Islet precursor cell (in vitro differentiated cells): ENCODE data around the gene PLCB3.

Source experiments
- DNase-seq: peaks from one replicate; pipeline ENCODE4 v3.0.0-alpha.2; 2018

Gene PLCB3

DNA sequence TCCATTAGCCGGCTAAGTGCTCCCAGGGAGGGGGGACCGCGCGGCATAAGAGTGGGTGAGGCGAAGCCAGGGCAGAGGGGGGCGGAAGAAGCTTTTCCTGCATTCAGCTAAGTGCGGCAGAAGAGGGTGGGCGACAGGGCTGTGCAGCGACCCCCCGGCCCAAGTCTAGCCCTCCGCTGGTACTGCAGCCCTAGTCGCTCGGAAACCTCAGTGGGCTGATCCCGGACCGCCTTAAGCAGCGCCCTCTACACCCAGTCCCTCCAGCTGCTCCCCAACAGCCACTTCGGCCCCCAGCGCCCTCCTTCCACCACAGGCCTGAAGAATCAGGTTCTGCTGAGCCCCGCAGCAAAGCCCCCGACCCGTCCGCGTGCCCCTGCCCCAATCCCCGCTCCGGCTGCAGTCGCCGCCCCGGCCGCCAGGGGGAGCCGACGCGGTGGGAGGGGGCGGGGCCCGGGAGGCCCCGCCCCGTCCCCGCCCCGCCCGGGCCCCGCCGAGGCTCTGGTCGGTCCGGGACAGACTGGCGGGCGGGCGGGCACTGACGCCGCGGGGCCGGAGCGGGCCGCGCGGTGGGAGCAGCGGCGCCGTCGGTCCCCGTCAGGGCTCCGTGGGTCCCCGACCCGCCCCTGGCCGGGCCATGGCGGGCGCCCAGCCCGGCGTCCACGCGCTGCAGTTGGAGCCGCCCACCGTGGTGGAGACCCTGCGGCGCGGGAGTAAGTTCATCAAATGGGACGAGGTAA lies at the start of gene PLCB3:
Gene PLCB3 (plus strand): TSS at position 515 of the 737 bp plus-strand sequence. CDS start 120 bp downstream, at position 635.
- DNase-seq, result peak; percentile 79

- no peak for DNase-seq
Observed at GRCh38 chr11:64201543-64201942, 49.8 kb upstream of the PLCB3 start.

DNA sequence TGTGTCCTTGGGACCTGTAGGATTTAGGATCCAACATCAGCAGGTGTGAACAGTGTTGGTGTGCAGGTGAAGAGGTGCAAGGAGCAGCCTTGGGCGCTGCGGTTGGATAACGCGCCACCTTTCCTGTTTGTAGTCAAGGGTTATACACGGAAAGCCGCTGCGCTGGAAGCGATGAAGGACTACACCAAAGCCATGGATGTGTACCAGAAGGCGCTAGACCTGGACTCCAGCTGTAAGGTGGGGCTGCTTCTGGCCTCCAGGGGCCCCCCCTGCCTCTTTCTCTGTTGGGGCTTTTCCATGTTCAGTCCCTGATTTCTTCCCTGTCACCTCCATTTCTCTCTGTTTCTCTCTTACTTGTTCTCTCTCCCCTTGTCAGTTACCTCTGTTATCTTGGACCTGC lies 48.3 kb upstream of the PLCB3 start:
- no peak for DNase-seq

DNA sequence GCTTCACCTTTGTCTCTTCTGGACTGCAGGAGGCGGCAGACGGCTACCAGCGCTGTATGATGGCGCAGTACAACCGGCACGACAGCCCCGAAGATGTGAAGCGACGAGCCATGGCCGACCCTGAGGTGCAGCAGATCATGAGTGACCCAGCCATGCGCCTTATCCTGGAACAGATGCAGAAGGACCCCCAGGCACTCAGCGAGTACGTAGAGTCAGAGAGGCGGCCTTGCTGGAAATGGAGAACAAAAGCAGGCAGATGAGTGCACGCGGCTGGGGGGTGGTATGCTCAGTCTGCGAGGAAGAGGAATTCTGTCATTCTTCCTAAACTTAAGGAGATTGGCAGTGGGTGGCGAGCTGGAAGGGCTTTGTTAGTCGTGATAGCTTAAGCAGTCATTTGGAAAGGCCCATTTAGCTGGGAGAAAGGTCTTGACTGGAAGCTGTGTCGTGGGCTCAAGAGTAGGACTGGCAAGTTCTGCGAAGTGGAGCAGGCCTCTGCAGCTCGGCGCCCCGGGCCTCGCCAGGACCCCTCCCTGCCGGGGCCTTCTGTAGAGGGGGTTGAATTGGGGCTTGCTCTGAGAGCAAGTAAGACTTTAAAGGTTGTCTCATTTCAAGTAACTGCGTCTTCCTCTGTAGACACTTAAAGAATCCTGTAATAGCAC lies 47.8 kb upstream of the PLCB3 start:
- no peak for DNase-seq

GRCh38 chr11:64204080-64204440 lies 47.3 kb upstream of the PLCB3 start:
- DNase-seq, result no peak

DNA sequence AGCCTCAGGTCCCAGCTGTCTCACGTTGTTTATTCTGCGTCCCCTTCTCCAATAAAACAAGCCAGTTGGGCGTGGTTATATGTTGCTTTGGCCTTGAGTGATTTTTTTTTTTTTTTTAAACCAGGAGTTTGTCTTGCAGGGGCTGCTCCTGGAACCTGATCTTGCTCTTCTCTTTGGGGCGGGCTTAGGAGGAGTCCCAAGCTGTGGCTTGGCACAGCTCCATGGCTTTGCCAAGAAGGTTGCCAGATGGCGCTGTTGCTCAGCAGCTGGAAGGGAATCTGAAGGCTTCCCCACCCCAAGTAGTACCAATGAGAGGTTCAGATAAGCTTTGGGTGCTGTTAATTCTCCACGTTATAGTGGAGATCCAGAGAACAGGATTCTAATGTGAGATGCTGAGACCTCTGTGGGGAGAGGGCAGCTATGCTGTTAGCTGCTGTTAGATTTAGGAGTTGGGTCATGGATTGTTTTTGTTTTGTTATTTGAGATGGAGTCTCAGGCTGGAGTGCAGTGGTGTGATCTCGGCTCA lies 46.8 kb upstream of the PLCB3 start:
- peak; percentile 82 for DNase-seq

DNA sequence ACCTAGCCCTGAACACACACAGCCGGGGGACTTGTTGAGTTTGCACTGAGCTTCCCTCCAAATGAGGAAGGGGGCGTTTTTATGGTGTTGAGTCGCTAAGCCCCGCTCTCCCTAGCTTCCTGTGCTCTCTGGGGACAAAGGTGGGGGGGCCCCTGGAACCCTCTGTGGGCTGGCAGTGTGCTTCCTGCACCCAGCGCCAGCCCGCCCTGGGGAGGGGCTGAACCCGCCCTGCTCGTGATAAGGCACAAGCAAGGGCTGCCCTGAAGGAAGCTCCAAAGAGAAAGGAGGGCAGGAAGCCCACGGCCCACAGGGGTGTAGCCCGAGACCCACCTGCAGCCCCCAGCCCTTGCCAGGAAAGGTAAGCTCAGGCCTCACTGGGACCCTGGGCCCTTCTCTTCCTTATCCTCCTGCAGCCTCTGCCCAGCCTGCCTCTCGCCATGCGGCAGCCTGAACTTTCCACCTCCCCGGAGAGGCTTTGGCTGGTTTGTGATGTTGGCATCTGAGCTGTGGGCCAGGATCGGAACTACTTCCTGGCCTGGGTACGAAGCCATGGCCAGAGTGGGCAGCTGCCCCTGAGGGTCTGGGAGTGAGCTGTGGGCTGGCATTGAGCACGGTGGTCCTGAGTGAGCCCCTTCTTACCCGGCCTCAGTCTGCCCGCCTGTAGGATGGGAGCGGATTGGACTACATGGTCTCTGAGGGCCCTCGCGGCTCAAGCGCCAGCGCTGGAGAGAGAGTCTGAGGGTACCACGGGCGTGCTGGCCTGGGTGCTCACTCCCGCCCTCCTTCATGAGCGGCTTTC lies 44.7 kb upstream of the PLCB3 start, which contains the start of gene FERMT3:
Gene FERMT3 (plus strand): TSS at position 265 of the 799 bp plus-strand sequence. CDS start 644 bp downstream, outside the sequence.
- DNase-seq, result no peak

- DNase-seq, result peak; percentile 78
Observed at GRCh38 chr11:64207256-64208085, 43.9 kb upstream of the PLCB3 start.

DNA sequence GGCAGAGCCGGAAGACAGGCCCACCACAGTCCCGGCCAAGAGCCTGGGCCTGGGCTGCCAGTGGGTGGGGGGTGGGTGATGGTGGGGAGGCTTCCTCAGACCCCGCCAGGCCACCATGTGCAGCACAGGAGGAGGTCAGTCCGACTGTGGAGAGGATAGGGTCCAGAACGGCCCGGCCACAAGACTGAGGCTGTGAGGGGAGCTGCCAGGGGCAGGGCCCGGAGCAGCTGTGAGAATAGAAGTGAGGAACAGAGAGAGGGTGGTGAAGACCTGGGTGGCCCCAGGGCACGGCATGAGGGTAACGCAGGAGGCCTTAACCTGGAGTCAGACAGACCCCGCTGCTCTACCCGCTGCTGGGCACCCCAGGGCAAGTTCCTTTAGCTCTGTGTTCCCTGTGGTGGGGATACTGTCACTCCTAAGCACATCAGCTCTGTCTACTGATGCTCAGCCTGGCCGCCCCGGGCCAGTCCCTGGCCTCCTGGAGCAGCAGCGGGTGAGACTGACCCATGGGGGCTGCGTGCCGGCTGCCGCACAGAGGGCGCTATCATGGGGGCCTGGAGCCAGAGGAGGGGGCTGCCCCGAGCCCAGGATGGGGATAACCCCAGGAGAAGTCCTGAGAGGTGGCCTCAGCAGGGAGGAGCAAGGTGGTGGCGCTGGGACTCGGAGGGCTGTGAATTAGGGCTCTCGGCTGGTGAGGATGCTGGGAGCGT lies 43.1 kb upstream of the PLCB3 start:
- DNase-seq, result peak; percentile 52

DNA sequence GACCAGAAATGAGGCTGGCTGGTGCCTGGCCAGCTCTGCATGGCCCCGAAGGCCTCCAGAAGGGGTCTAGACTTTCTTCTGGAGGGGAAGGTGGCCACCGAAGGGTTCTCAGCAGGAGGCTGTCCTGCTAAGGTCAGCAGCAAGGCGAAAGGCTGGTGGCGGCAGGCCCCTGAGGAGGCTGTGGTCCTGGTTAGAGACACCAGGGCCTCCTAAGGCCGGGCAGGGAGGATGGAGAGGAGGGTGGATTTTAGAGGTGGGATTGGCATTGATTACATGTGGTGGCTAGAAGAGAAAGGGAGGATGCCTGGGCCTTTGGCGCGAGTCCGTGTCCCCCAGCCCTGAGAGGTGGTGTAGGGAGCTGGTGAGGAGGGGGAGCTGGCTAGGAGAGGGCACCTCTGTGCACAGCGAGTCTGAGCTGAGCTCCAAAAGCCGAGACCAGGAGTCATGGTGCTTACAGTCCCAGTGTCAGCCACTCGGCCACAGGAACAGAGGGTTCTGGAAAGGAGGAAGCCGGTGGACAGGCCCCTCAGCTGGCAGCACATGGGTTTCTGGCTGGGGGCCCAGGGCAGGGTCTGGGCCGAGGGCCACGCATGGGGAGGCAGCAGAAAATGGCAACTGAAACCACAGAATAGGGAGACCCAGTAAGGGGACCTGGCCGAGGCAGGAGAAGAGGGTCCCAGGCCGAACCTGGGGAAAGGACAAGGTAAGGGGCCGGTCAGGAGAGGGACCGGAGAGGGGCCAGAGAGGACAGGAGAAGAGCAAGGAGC lies 42.4 kb upstream of the PLCB3 start:
- peak; percentile 52 for DNase-seq

GRCh38 chr11:64209563-64209843 lies 41.8 kb upstream of the PLCB3 start:
- DNase-seq, result no peak

DNA sequence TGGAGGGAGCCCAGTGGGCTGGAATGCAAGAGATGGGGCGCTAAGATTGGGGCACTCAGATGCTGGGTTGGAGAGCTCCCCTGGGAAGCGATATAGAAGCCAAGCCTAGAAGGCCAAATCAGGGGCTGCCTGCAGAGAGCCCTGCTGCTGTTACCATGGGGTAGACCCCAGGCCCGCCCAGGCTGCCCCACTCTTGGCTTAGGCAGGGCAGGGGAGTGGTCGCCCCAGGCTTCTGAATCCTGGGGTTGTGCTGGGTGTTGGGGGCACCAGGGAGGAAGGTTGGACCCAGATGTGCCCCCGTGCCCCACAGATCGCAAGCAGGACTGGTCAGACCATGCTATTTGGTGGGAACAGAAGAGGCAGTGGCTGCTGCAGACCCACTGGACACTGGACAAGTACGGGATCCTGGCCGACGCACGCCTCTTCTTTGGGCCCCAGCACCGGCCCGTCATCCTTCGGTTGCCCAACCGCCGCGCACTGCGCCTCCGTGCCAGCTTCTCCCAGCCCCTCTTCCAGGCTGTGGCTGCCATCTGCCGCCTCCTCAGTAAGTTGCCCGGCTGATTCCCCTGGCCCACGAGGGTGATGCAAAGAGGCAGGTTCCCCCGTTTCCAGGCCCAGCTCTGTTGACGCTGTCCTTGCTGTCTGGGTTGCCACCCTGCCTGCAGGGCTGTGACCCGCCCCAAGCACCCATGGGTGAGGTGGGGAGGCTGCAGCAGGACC lies 40.9 kb upstream of the PLCB3 start:
- DNase-seq, result no peak

GRCh38 chr11:64211181-64211872 lies 40.0 kb upstream of the PLCB3 start:
- DNase-seq, result no peak

GRCh38 chr11:64216879-64217278 lies 34.5 kb upstream of the PLCB3 start:
- DNase-seq, result no peak

- no peak for DNase-seq
Observed at GRCh38 chr11:64218628-64219353, 32.5 kb upstream of the PLCB3 start.

- no peak for DNase-seq
Observed at GRCh38 chr11:64219354-64219684, 32.0 kb upstream of the PLCB3 start.

GRCh38 chr11:64219755-64220154 lies 31.6 kb upstream of the PLCB3 start:
- no peak for DNase-seq

- no peak for DNase-seq
Observed at GRCh38 chr11:64220271-64220670, 31.1 kb upstream of the PLCB3 start.

DNA sequence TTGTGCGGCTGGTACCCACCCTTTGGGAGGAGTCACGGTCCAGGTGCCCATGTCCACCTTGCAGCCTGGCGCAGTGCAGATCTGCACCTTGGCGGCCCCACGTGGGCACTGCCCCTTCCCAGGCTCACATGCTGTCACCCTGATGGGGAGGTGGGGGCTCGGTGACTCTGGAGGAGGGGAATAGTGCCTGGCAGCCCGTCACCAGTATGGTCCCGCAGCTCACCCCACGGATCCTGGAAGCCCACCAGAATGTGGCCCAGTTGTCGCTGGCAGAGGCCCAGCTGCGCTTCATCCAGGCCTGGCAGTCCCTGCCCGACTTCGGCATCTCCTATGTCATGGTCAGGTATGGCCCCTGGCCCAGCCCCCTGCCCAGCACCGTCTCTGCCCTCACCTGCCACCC lies 30.5 kb upstream of the PLCB3 start:
- DNase-seq, result no peak
